ENCODE data around the gene ZSWIM4.

The ZSWIM4 gene

GRCh38 chr19:13861714-13862531 lies 66.7 kb downstream of the ZSWIM4 start:
- peaks cover 48% of the 10 kb centered on the region for H3K4me1 Mint-ChIP-seq
- no peaks in the 10 kb centered on the region for H3K9me3 Mint-ChIP-seq
- H3K27me3 Mint-ChIP-seq: peaks cover 15% of the 10 kb centered on the region
- peak overlapping the region; percentile 95 for H3K4me3 Mint-ChIP-seq
- peak overlapping the region; percentile 93 for H3K27ac Mint-ChIP-seq
- H3K36me3 Mint-ChIP-seq: peaks cover 1% of the 10 kb centered on the region

- Mint-ChIP-seq H3K36me3 (peaks cover 1% of the 10 kb centered on the region), H3K4me3 (peak overlapping the region; percentile 84), H3K9me3 (no peaks in the 10 kb centered on the region), H3K27me3 (peaks cover 19% of the 10 kb centered on the region), H3K4me1 (peaks cover 53% of the 10 kb centered on the region), H3K27ac (peak overlapping the region; percentile 15)
Measured at GRCh38 chr19:13864046-13864666, 68.9 kb downstream of the ZSWIM4 start.

GRCh38 chr19:13864667-13865570 lies 69.7 kb downstream of the ZSWIM4 start:
- Mint-ChIP-seq H3K4me3 (peak overlapping the region; percentile 84), H3K27ac (peak overlapping the region; percentile 15), H3K27me3 (peaks cover 19% of the 10 kb centered on the region), H3K36me3 (peaks cover 1% of the 10 kb centered on the region), H3K4me1 (peaks cover 45% of the 10 kb centered on the region), H3K9me3 (no peaks in the 10 kb centered on the region)

- Mint-ChIP-seq H3K4me1 (peaks cover 42% of the 10 kb centered on the region), H3K9me3 (no peaks in the 10 kb centered on the region), H3K27ac (no peak overlapping the region), H3K4me3 (peak overlapping the region; percentile 83), H3K27me3 (peaks cover 19% of the 10 kb centered on the region), H3K36me3 (peaks cover 1% of the 10 kb centered on the region)
Measured at GRCh38 chr19:13865571-13866462, 70.6 kb downstream of the ZSWIM4 start.

- Mint-ChIP-seq H3K27me3 (peaks cover 21% of the 10 kb centered on the region), H3K36me3 (peaks cover 1% of the 10 kb centered on the region), H3K4me3 (peak overlapping the region; percentile 83), H3K9me3 (no peaks in the 10 kb centered on the region), H3K27ac (peak overlapping the region; percentile 57), H3K4me1 (peaks cover 35% of the 10 kb centered on the region)
Measured at GRCh38 chr19:13866463-13867046, 71.3 kb downstream of the ZSWIM4 start.

GRCh38 chr19:13868663-13869062 lies 73.4 kb downstream of the ZSWIM4 start:
- peaks cover 20% of the 10 kb centered on the region for H3K27me3 Mint-ChIP-seq
- H3K4me1 Mint-ChIP-seq: peaks cover 26% of the 10 kb centered on the region
- H3K36me3 Mint-ChIP-seq: peaks cover 1% of the 10 kb centered on the region
- no peaks in the 10 kb centered on the region for H3K9me3 Mint-ChIP-seq
- H3K4me3 Mint-ChIP-seq: no peak overlapping the region
- H3K27ac Mint-ChIP-seq: no peak overlapping the region

- peaks cover 22% of the 10 kb centered on the region for H3K4me1 Mint-ChIP-seq
- no peak overlapping the region for H3K4me3 Mint-ChIP-seq
- H3K27me3 Mint-ChIP-seq: peaks cover 16% of the 10 kb centered on the region
- H3K27ac Mint-ChIP-seq: no peak overlapping the region
- peaks cover 1% of the 10 kb centered on the region for H3K36me3 Mint-ChIP-seq
- H3K9me3 Mint-ChIP-seq: no peaks in the 10 kb centered on the region
Measured at GRCh38 chr19:13869281-13869680, 74.0 kb downstream of the ZSWIM4 start.

- H3K27me3 Mint-ChIP-seq: peaks cover 14% of the 10 kb centered on the region
- H3K27ac Mint-ChIP-seq: no peak overlapping the region
- no peaks in the 10 kb centered on the region for H3K9me3 Mint-ChIP-seq
- H3K4me3 Mint-ChIP-seq: no peak overlapping the region
- H3K4me1 Mint-ChIP-seq: peaks cover 17% of the 10 kb centered on the region
- no peaks in the 10 kb centered on the region for H3K36me3 Mint-ChIP-seq
Measured at GRCh38 chr19:13870873-13871272, 75.6 kb downstream of the ZSWIM4 start.

GRCh38 chr19:13872339-13872694 lies 77.1 kb downstream of the ZSWIM4 start:
- peak overlapping the region; percentile 57 for H3K4me3 Mint-ChIP-seq
- no peaks in the 10 kb centered on the region for H3K36me3 Mint-ChIP-seq
- H3K27ac Mint-ChIP-seq: no peak overlapping the region
- H3K4me1 Mint-ChIP-seq: peaks cover 10% of the 10 kb centered on the region
- no peaks in the 10 kb centered on the region for H3K9me3 Mint-ChIP-seq
- H3K27me3 Mint-ChIP-seq: peaks cover 9% of the 10 kb centered on the region

GRCh38 chr19:13872695-13873389 lies 77.6 kb downstream of the ZSWIM4 start:
- H3K36me3 Mint-ChIP-seq: no peaks in the 10 kb centered on the region
- peak overlapping the region; percentile 57 for H3K4me3 Mint-ChIP-seq
- H3K9me3 Mint-ChIP-seq: no peaks in the 10 kb centered on the region
- H3K4me1 Mint-ChIP-seq: peaks cover 10% of the 10 kb centered on the region
- peaks cover 5% of the 10 kb centered on the region for H3K27me3 Mint-ChIP-seq
- H3K27ac Mint-ChIP-seq: no peak overlapping the region

- no peak overlapping the region for H3K27ac Mint-ChIP-seq
- H3K4me3 Mint-ChIP-seq: no peak overlapping the region
- H3K36me3 Mint-ChIP-seq: no peaks in the 10 kb centered on the region
- H3K4me1 Mint-ChIP-seq: peaks cover 6% of the 10 kb centered on the region
- H3K9me3 Mint-ChIP-seq: no peaks in the 10 kb centered on the region
- H3K27me3 Mint-ChIP-seq: peaks cover 5% of the 10 kb centered on the region
Measured at GRCh38 chr19:13873834-13874515, 78.7 kb downstream of the ZSWIM4 start.

- Mint-ChIP-seq H3K4me3 (no peak overlapping the region), H3K9me3 (no peaks in the 10 kb centered on the region), H3K36me3 (no peaks in the 10 kb centered on the region), H3K4me1 (peaks cover 15% of the 10 kb centered on the region), H3K27me3 (peaks cover 5% of the 10 kb centered on the region), H3K27ac (no peak overlapping the region)
Measured at GRCh38 chr19:13875824-13876223, 80.6 kb downstream of the ZSWIM4 start.

- Mint-ChIP-seq H3K4me3 (no peak within 1 kb of the TSS), H3K9me3 (no peaks in the 10 kb centered on the region), H3K36me3 (no peaks in the 10 kb centered on the region), H3K27ac (no peak within 1 kb of the TSS), H3K4me1 (peaks cover 25% of the 10 kb centered on the region), H3K27me3 (peaks cover 3% of the 10 kb centered on the region)
Measured at GRCh38 chr19:13876834-13877233, 81.6 kb downstream of the ZSWIM4 start, which contains the start of gene NANOS3. TSS of gene NANOS3 (plus strand) at chr19:13877134. CDS start at chr19:13877249, 115 bp downstream.

Measured in activated naive CD4-positive, alpha-beta T cell treated with anti-CD3 and anti-CD28 coated beads, Interleukin-2, amount 50 U/mL, for 24 hours (primary cell).